Inflammatory macrophage treated with lipopolysaccharide for 4 hours (primary cell): ENCODE results near the gene ARHGAP33.
"Not testable (repeated sequence)": the region's sequence is repeated elsewhere in the genome, so short reads cannot be mapped to it uniquely, and the experiment has no call there.

Experiments
- DNase-seq: peaks from one replicate; pipeline ENCODE4 v3.0.0-alpha.2; 2020

The ARHGAP33 gene

GRCh38 chr19:35796645-35797542 is 21.5 kb downstream of the ARHGAP33 start:
- no peak for DNase-seq

DNA sequence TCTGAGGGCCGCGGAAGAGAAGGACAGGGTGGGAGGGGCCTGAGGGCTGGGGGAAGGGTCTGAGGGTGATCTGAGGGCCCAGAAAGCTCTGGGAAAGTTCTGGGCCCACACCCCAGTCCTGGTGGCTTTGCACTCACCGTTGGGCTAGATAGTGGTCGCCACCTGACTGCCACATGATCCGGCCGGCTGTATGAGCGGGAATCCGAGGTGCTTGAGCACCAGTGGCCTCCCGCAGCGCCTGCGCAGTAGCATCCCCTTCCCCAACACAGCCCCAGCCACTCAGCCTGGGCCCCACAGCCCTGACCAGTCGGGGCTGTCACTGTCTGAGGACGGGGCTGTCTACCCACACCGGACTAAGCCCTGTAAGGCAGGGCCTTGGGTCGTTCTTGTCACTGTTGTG is 22.3 kb downstream of the ARHGAP33 start:
- no peak for DNase-seq

- DNase-seq = no peak
Measured at GRCh38 chr19:35801828-35802227, 26.5 kb downstream of the ARHGAP33 start.

- no peak for DNase-seq
Measured at GRCh38 chr19:35805526-35806102, 30.2 kb downstream of the ARHGAP33 start.

DNA sequence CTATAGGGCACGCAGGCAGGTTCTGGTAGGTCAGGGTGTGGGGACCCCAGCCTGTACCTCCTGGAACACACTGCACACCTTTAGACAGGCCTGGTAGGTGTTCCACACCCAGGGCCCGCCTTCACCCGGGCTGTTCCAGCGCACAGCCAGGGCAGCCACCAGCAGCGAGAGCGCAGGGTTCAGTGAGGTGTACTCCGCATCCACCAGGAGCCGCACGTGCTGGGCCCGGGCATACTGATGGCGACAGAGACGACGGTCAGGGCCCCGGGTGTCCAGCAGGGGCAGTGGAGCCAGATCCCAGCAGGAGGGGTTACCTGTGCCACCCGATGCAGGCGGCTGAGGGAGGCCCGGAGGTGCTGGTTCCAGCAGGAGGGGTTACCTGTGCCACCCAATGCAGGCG is 31.2 kb downstream of the ARHGAP33 start:
- DNase-seq = no peak

DNA sequence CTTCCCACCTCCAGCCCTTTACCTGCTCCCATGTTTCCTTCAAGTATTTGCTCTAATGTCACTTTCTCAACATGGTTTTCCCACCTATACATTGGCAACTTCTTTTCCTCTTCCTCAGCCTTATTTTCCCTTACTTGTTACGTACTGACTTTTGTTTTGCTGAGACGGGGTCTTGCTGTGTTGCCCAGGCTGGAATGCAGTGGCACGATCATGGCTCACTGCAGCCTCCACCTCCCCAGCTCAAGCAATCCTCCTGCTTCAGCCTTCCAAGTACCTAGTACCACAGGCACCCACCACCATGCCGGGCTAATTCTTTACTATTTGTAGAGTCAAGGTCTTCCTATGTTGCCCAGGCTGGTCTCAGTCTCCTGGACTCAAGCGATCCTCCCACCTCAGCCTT is 32.3 kb downstream of the ARHGAP33 start:
- DNase-seq = no peak

- no peak for DNase-seq
Measured at GRCh38 chr19:35811317-35812219, 36.2 kb downstream of the ARHGAP33 start.

GRCh38 chr19:35812220-35813042 is 37.1 kb downstream of the ARHGAP33 start, which contains the start of gene PRODH2:
TSS of gene PRODH2 (minus strand) at chr19:35812845. CDS start at chr19:35812805, 40 bp downstream.
- no peak for DNase-seq

DNA sequence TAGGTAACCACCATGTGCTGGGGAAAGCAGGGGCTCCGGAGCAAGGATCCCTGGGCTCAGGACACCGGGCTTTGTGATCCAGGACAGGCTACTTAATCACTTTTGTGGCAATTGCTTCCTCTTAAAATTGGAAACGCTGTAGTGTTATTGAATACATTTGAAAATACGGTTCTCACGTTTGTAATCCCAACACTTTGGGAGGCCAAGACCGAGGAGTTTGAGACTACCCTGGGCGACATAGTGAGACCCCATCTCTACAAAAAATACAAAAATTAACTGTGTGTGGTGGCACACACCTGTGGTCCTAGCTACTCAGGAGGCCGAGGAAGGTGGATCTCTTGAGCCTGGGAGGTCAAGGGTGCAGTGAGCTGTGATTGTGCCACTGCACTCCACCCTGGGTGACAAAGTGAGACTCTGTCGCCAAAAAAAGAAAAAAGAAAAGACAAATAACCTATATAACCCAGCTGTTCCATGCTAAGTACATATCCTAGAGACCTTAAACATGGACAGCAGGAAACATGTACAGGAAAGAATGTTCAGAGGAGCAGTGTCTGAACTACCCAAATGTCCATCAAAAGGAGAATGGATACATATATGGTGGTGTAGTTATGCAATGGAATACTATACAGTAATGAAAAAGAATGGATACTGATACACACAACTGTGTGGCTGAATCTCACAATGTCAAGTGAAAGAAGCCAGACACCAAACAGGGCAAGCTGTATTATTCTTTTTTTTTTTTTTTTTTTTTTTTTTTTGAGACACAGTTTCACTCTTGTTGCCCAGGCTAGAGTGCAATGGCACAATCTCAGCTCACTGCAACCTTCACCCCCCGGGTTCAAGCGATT is 37.9 kb downstream of the ARHGAP33 start:
- DNase-seq = no peak

DNA sequence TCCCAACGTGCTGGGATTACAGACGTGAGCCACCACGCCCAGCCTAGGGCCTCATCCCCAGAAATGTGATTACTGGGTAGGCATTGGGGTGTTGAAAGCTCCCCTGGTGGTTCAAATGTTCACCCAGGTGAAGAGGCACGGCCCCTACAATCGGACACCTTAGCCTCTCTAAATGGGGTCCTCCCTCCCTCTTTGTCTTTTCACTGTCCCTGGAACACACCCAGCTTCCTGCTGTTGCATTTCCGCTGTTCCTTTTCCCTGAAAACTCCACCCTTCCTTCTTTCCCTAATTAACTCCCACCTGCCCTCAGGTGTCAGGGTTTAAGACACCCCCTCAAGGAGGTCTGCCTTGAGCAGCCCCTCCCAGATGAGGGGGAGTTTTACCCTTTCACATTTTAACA is 40.9 kb downstream of the ARHGAP33 start:
- DNase-seq = no peak

DNA sequence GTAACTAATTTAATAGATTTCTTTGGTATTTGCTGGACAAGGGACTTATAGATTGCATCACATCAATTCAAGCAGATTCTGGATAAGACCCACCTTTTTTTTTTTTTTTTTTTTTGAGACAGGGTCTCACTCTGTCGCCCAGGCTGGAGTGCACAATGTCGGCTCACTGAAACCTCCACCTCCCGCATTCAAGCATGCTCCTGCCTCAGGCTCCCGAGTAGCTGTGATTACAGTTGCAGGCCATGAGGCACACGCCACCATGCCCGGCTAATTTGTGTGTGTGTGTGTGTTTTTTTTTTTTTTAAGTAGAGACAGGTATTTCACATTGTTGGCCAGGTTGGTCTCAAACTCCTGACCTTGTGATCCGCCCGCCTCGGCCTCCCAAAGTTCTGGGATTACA is 41.5 kb downstream of the ARHGAP33 start:
- no peak for DNase-seq

DNA sequence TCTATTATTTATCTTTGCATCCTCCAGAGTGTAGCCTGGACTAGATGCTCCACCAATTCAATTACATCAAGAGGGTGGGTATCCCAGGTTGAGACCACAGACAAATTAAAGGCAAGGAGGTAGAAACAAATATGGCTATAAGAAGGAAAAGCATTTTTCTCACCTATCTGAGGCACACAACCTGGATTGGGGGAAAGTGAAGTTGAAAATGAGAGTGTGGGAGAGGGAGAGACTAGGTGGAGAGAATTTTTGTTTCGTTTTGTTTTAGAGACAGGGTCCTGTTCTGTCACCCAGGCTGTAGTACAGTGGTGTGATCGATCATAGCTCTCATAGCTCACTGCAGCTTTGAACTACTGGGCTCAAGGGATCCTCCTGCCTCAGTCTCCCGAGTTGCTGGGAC is 43.1 kb downstream of the ARHGAP33 start:
- no peak for DNase-seq

- no peak for DNase-seq
Measured at GRCh38 chr19:35822579-35822978, 47.2 kb downstream of the ARHGAP33 start.

DNA sequence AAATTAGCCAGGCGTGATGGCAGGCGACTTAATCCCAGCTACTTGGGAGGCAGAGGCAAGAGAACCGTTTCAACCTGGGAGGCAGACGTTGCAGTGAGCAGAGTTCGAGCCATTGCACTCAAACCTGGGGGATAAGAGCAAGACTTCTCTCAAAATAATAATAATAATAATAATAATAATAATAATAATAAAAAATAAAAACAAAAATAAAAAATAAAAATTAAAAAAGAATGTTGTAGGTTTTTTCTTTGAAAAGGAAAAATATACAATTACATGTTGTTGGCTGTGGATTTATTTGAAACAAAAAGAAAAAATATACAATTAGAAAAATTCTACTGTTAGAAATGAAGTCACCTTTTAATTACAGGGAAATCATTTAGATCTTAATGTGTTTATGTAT is 48.8 kb downstream of the ARHGAP33 start:
- DNase-seq = no peak

- DNase-seq = peak; percentile 36
Measured at GRCh38 chr19:35828692-35829301, 53.4 kb downstream of the ARHGAP33 start.

GRCh38 chr19:35830986-35831385 is 55.6 kb downstream of the ARHGAP33 start:
- no peak for DNase-seq

- no peak for DNase-seq
Measured at GRCh38 chr19:35832054-35832453, 56.7 kb downstream of the ARHGAP33 start.

- no peak for DNase-seq
Measured at GRCh38 chr19:35833972-35834371, 58.6 kb downstream of the ARHGAP33 start.

- not testable (repeated sequence) for DNase-seq
Measured at GRCh38 chr19:35836096-35836495, 60.7 kb downstream of the ARHGAP33 start.
